Prostate gland (tissue), 2 donors: ENCODE measurements around the gene TIMM23. TPM values are rescaled to one million over a fixed set of nuclear protein-coding genes. Genes with fewer than 3 reads are reported as not detected.

Experiments
- DNase-seq: peaks from one replicate; pipeline ENCODE4 v3.0.0-alpha.2; 2019; ENCODE audit warnings: low spot score
- H3K27ac ChIP-seq, 2 donors: fragments of 200-600 bp; sonication (generic); 2 replicates each; pipeline ENCODE4 v1.5.1; 2017 to 2019
- H3K27me3 ChIP-seq: fragments of 200-600 bp; sonication (generic); replicated peaks from 2 replicates; pipeline ENCODE4 v1.5.1; 2019; ENCODE audit not compliant: insufficient read depth
- H3K36me3 ChIP-seq, 2 donors: fragments of 200-600 bp; sonication (generic); 1 replicate in 1 of 2; 2 replicates in 1 of 2; pipeline versions ENCODE4 v1.5.1 to v1.8.1; 2017 to 2019
- H3K4me1 ChIP-seq: fragments of 200-600 bp; sonication (generic); replicated peaks from 2 replicates; pipeline ENCODE4 v1.5.1; 2019
- H3K4me3 ChIP-seq, 2 donors: fragments of 200-600 bp; sonication (generic); 2 replicates each; pipeline ENCODE4 v1.5.1; 2017 to 2019
- H3K9me3 ChIP-seq: fragments of 200-600 bp; sonication (generic); 2 replicates; pipeline ENCODE4 v1.5.1; 2017
- CTCF ChIP-seq, 4 experiments: fragments of 200-600 bp in 2 of 4; fragments of 450-650 bp in 2 of 4; sonication (generic) in 2 of 4; IDR thresholded peaks; 1 replicate in 3 of 4; 2 replicates in 1 of 4; pipeline ENCODE4 v1.5.1; 2016 to 2019; ENCODE audit warnings: antibody characterized with exemption in 4 of 4, mild to moderate bottlenecking in 2 of 4, moderate library complexity in 2 of 4
- POLR2A ChIP-seq: fragments of 450-650 bp; IDR thresholded peaks from one replicate; pipeline ENCODE4 v1.6.1; 2016; ENCODE audit warnings: antibody characterized with exemption, mild to moderate bottlenecking
- POLR2AphosphoS5 ChIP-seq: sonication (generic); formaldehyde crosslinking; IDR thresholded peaks from one replicate; pipeline ENCODE4 v1.6.1; 2017; ENCODE audit warnings: antibody characterized with exemption
- WGBS: methylation state at CpG from one replicate; pipeline ENCODE4 v1.1.5; 2018; 5-methylcytosine and 5-hydroxymethylcytosine counted together
- intact Hi-C: fragments of 100-400 bp; cut with DNase I; formaldehyde crosslinking; loops from one replicate; pipeline ENCODE4 v1.14.2; 2022
- total RNA-seq, 2 donors: library from RNA; depleted of rRNA; stranded (reverse); fragments of >200 nt; gene quantifications; one replicate each; pipeline ENCODE4 v1.1.0, GENCODE V29; 2016

The TIMM23 gene
- total RNA-seq, 2 donors from 2014 or later, result 60.8 to 93.5 TPM

- no peak for DNase-seq
- intact Hi-C loops, result no loop called here
- Histone ChIP-seq H3K36me3 (no peaks in the 10 kb centered on the region), H3K27ac (peak overlapping the region; percentile 91 to 95), H3K4me1 (no peaks in the 10 kb centered on the region), H3K27me3 (no peaks in the 10 kb centered on the region), H3K9me3 (no peaks in the 10 kb centered on the region), H3K4me3 (peak overlapping the region; percentile 75 to 80)
- no peak for TF ChIP-seq CTCF (IDR thresholded peaks at IDR 0.05)
- TF ChIP-seq POLR2A, result no peak
- TF ChIP-seq POLR2AphosphoS5, result no peak
- 13% methylated on average over 6 of the region's 6 CpGs for WGBS
These were observed 57.3 kb downstream of the TIMM23 start for GRCh38 chr10:46029461-46030030.

DNA sequence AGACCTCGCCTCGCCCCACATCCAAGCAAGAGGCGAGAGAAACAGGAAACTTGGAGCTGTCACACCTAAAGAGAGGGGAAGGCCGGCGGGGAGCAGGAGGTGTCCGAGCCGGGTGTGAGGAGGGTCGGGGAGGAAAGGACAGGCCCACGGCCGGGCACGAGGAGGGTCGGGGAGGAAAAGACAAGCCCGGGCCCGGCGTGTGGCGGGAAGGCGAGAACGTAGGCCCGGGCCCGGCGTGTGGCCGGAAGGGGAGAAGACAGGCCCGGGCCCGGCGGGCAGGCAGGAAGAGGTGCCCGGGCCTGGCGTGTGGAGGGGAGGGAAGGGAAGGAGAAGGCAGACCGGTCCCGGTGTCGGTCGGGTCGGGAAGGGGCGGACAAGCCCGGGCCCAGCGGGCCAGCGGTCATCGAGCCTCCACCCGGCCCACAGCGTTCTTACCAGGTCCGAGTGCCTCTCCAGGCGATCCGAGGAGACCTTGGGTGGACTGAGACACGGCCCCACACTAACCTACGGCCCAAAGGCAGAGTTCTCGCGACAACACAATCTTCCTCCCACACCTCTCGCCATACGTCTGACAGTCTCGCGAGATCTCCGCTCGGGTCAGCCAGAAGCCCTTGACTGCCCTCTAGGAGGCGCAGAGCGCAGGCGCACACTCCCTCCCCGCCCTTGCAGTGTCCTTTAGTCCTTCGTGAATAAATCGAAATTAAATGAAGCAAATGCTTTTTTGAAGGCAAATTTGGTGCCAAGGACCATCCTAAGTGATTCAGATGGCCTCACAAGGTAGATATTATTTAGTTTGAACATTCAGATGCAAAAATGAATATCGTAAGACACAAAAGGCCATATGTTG is 58.0 kb downstream of the TIMM23 start, which contains the start of gene NCOA4:
NCOA4 (minus strand) TSS at position 533 of the 847 bp plus-strand sequence. CDS start 13,943 bp downstream, outside the sequence.
- no peaks in the 10 kb centered on the region for H3K27me3 ChIP-seq
- H3K4me1 ChIP-seq, result no peaks in the 10 kb centered on the region
- H3K27ac ChIP-seq, result peak within 1 kb of the TSS; percentile 91 to 95
- TF ChIP-seq POLR2A, result peak; percentile 74
- TF ChIP-seq POLR2AphosphoS5, result peak; percentile 91
- peak; percentile 66 to 96 (median 82) for TF ChIP-seq CTCF (IDR thresholded peaks at IDR 0.05)
- H3K36me3 ChIP-seq, result no peaks in the 10 kb centered on the region
- DNase-seq, result peak; percentile 96
- no peaks in the 10 kb centered on the region for H3K9me3 ChIP-seq
- peak within 1 kb of the TSS; percentile 75 to 80 for H3K4me3 ChIP-seq
- intact Hi-C loops, result no loop called here
- WGBS, result under 1% methylated on average over 59 of the region's 59 CpGs

GRCh38 chr10:46031648-46032532 is 59.6 kb downstream of the TIMM23 start:
- no peaks in the 10 kb centered on the region for H3K4me1 ChIP-seq
- H3K9me3 ChIP-seq, result no peaks in the 10 kb centered on the region
- no peaks in the 10 kb centered on the region for H3K27me3 ChIP-seq
- TF ChIP-seq CTCF (IDR thresholded peaks at IDR 0.05), result no peak
- TF ChIP-seq POLR2AphosphoS5, result no peak
- no peak for TF ChIP-seq POLR2A
- H3K4me3 ChIP-seq, result no peak overlapping the region
- no peak for DNase-seq
- peak overlapping the region; percentile 91 to 95 for H3K27ac ChIP-seq
- intact Hi-C loops, result no loop called here
- no peaks in the 10 kb centered on the region for H3K36me3 ChIP-seq
- 73% methylated on average over 6 of the region's 6 CpGs for WGBS

DNA sequence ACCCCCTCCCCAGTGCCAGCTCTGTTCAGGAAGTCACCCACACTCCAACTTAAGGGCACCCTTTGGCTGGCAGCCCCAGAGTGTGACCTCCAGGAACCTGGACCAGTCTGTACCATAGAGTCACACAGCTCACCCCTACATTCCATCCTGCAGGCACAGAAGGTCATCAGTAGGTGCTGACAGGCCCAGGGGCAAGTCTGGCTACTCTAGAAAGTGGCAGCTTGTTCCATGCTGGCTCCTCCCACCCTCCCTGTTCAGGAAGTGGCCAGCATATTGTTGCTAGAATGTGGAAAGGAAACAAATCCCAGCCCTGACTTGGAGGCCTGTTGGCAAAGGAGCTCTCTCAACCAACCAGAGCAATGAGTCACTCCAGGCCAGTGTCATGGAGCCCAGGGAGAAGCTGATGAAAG is 61.3 kb downstream of the TIMM23 start:
- Histone ChIP-seq H3K4me3 (no peak overlapping the region), H3K9me3 (no peaks in the 10 kb centered on the region), H3K4me1 (no peaks in the 10 kb centered on the region), H3K27me3 (no peaks in the 10 kb centered on the region), H3K27ac (peak overlapping the region; percentile 41 to 95), H3K36me3 (no peaks in the 10 kb centered on the region)
- no peak for DNase-seq
- intact Hi-C loops, result no loop called here
- no peak for TF ChIP-seq CTCF (IDR thresholded peaks at IDR 0.05)
- no peak for TF ChIP-seq POLR2AphosphoS5
- no peak for TF ChIP-seq POLR2A
